Stimulated activated naive B cell treated with anti-CD40 and anti-IgM and Interleukin-4, amounts not matched to agents 10 μg/mL and 1 μg/mL and 100 μg/mL, for 72 hours (primary cell): ENCODE data around the gene SHKBP1.
"Not testable (repeated sequence)": the region's sequence is repeated elsewhere in the genome, so short reads cannot be mapped to it uniquely, and the experiment has no call there.

Experiments used
- ATAC-seq, 2 donors: fragments of 150-1000 bp; cut with Tn5 transposase; replicated peaks; 2 replicates each; pipeline ENCODE4 v1.10.0; 2021; ENCODE audit warnings: moderate library complexity in 1 of 2
- DNase-seq: peaks from one replicate; pipeline ENCODE4 v3.0.0; 2021
- H3K27ac Mint-ChIP-seq: one replicate; pipeline ENCODE4 v1.8.0; 2022; ENCODE audit warnings: mild to moderate bottlenecking, mixed read lengths
- H3K27me3 Mint-ChIP-seq, 2 donors: one replicate each; pipeline ENCODE4 v1.8.0; 2022; ENCODE audit warnings: mixed read lengths in 2 of 2
- H3K36me3 Mint-ChIP-seq, 2 donors: one replicate each; pipeline ENCODE4 v1.8.0; 2022; ENCODE audit warnings: mixed read lengths in 2 of 2, mild to moderate bottlenecking in 1 of 2
- H3K4me1 Mint-ChIP-seq, 2 donors: one replicate each; pipeline ENCODE4 v1.8.0; 2022; ENCODE audit warnings: mixed read lengths in 2 of 2, mild to moderate bottlenecking in 1 of 2
- H3K4me3 Mint-ChIP-seq, 2 donors: one replicate each; pipeline ENCODE4 v1.8.0; 2022; ENCODE audit warnings: mild to moderate bottlenecking in 2 of 2, mixed read lengths in 2 of 2, moderate library complexity in 1 of 2
- H3K9me3 Mint-ChIP-seq, 2 donors: one replicate each; pipeline ENCODE4 v1.8.0; 2022; ENCODE audit warnings: mixed read lengths in 2 of 2, mild to moderate bottlenecking in 1 of 2

SHKBP1 gene

GRCh38 chr19:40547836-40548235 is 28.8 kb upstream of the SHKBP1 start:
- Mint-ChIP-seq H3K27ac (no peak overlapping the region), H3K27me3 (peaks cover 45 to 51% of the 10 kb centered on the region in 2 donors), H3K4me3 (no peak overlapping the region), H3K9me3 (no peaks in the 10 kb centered on the region), H3K4me1 (peaks cover 7 to 12% of the 10 kb centered on the region in 2 donors), H3K36me3 (no peaks in the 10 kb centered on the region)
- DNase-seq (no peak), ATAC-seq (no peak)

GRCh38 chr19:40549007-40549708 is 27.5 kb upstream of the SHKBP1 start:
- peak; percentile 86 to 90 for ATAC-seq
- DNase-seq: peak; percentile 52
- Mint-ChIP-seq H3K27ac (peak overlapping the region; percentile 68), H3K27me3 (peaks cover 56 to 65% of the 10 kb centered on the region in 2 donors), H3K9me3 (no peaks in the 10 kb centered on the region), H3K36me3 (no peaks in the 10 kb centered on the region), H3K4me3 (peak overlapping the region; percentile 33 to 69), H3K4me1 (peaks cover 7 to 12% of the 10 kb centered on the region in 2 donors)

- H3K9me3 Mint-ChIP-seq: no peaks in the 10 kb centered on the region
- DNase-seq (no peak), ATAC-seq (no peak)
- H3K27me3 Mint-ChIP-seq: peaks cover 72 to 82% of the 10 kb centered on the region in 2 donors
- H3K36me3 Mint-ChIP-seq: no peaks in the 10 kb centered on the region
- peaks cover 7 to 12% of the 10 kb centered on the region in 2 donors for H3K4me1 Mint-ChIP-seq
- H3K27ac Mint-ChIP-seq: no peak overlapping the region
- H3K4me3 Mint-ChIP-seq: no peak overlapping the region
Measured at GRCh38 chr19:40550951-40551350, 25.7 kb upstream of the SHKBP1 start.

- ATAC-seq (no peak), DNase-seq (no peak)
- Mint-ChIP-seq H3K27ac (no peak overlapping the region), H3K36me3 (no peaks in the 10 kb centered on the region), H3K9me3 (no peaks in the 10 kb centered on the region), H3K4me3 (no peak overlapping the region), H3K4me1 (peaks cover 7 to 12% of the 10 kb centered on the region in 2 donors), H3K27me3 (peaks cover 69 to 88% of the 10 kb centered on the region in 2 donors)
Measured at GRCh38 chr19:40552848-40553247, 23.8 kb upstream of the SHKBP1 start.

GRCh38 chr19:40553885-40554857 is 22.5 kb upstream of the SHKBP1 start:
- H3K36me3 Mint-ChIP-seq: no peaks in the 10 kb centered on the region
- no peaks in the 10 kb centered on the region for H3K9me3 Mint-ChIP-seq
- no peak overlapping the region for H3K27ac Mint-ChIP-seq
- ATAC-seq (no peak), DNase-seq (no peak)
- peaks cover 2 to 6% of the 10 kb centered on the region in 2 donors for H3K4me1 Mint-ChIP-seq
- no peak overlapping the region for H3K4me3 Mint-ChIP-seq
- H3K27me3 Mint-ChIP-seq: peaks cover 67 to 77% of the 10 kb centered on the region in 2 donors

- H3K27ac Mint-ChIP-seq: no peak overlapping the region
- H3K4me1 Mint-ChIP-seq: no peaks in the 10 kb centered on the region
- peaks cover 68 to 79% of the 10 kb centered on the region in 2 donors for H3K27me3 Mint-ChIP-seq
- ATAC-seq (no peak), DNase-seq (no peak)
- no peaks in the 10 kb centered on the region for H3K9me3 Mint-ChIP-seq
- H3K36me3 Mint-ChIP-seq: no peaks in the 10 kb centered on the region
- H3K4me3 Mint-ChIP-seq: no peak overlapping the region
Measured at GRCh38 chr19:40555978-40556689, 20.5 kb upstream of the SHKBP1 start.

GRCh38 chr19:40556953-40557530 is 19.6 kb upstream of the SHKBP1 start:
- Mint-ChIP-seq H3K27me3 (peaks cover 68 to 76% of the 10 kb centered on the region in 2 donors), H3K4me3 (no peak overlapping the region)
- DNase-seq: no peak

GRCh38 chr19:40559394-40559793 is 17.3 kb upstream of the SHKBP1 start:
- H3K36me3 Mint-ChIP-seq: no peaks in the 10 kb centered on the region
- H3K4me3 Mint-ChIP-seq: no peak overlapping the region
- DNase-seq (no peak), ATAC-seq (no peak)
- no peaks in the 10 kb centered on the region for H3K9me3 Mint-ChIP-seq
- peaks cover 53 to 65% of the 10 kb centered on the region in 2 donors for H3K27me3 Mint-ChIP-seq
- H3K4me1 Mint-ChIP-seq: no peaks in the 10 kb centered on the region
- H3K27ac Mint-ChIP-seq: no peak overlapping the region

More at GRCh38 chr19:40556953-40557530, 19.6 kb upstream of the SHKBP1 start:
- Mint-ChIP-seq H3K9me3 (no peaks in the 10 kb centered on the region), H3K4me1 (no peaks in the 10 kb centered on the region), H3K36me3 (no peaks in the 10 kb centered on the region), H3K27ac (no peak overlapping the region)
- ATAC-seq: no peak

- no peaks in the 10 kb centered on the region for H3K36me3 Mint-ChIP-seq
- H3K4me1 Mint-ChIP-seq: no peaks in the 10 kb centered on the region
- peaks cover 51 to 65% of the 10 kb centered on the region in 2 donors for H3K27me3 Mint-ChIP-seq
- ATAC-seq: no peak
- H3K27ac Mint-ChIP-seq: no peak overlapping the region
- H3K9me3 Mint-ChIP-seq: no peaks in the 10 kb centered on the region
- no peak overlapping the region for H3K4me3 Mint-ChIP-seq
- no peak for DNase-seq
Measured at GRCh38 chr19:40560092-40560507, 16.6 kb upstream of the SHKBP1 start.

- no peaks in the 10 kb centered on the region for H3K9me3 Mint-ChIP-seq
- peaks cover 51 to 69% of the 10 kb centered on the region in 2 donors for H3K27me3 Mint-ChIP-seq
- DNase-seq: no peak
- peaks cover 0 to 3% of the 10 kb centered on the region in 2 donors for H3K4me1 Mint-ChIP-seq
- no peaks in the 10 kb centered on the region for H3K36me3 Mint-ChIP-seq
- H3K27ac Mint-ChIP-seq: no peak overlapping the region
- ATAC-seq: no peak
- H3K4me3 Mint-ChIP-seq: no peak overlapping the region
Measured at GRCh38 chr19:40561947-40562346, 14.7 kb upstream of the SHKBP1 start.

GRCh38 chr19:40564535-40564934 is 12.1 kb upstream of the SHKBP1 start:
- Mint-ChIP-seq H3K4me1 (peaks cover 7 to 11% of the 10 kb centered on the region in 2 donors), H3K27me3 (peaks cover 40 to 76% of the 10 kb centered on the region in 2 donors)
- DNase-seq, H3K4me3 Mint-ChIP-seq, H3K36me3 Mint-ChIP-seq, H3K9me3 Mint-ChIP-seq, ATAC-seq, H3K27ac Mint-ChIP-seq: not testable (repeated sequence)

- ATAC-seq: no peak
- H3K4me3 Mint-ChIP-seq: no peak overlapping the region
- H3K9me3 Mint-ChIP-seq: no peaks in the 10 kb centered on the region
- no peak overlapping the region for H3K27ac Mint-ChIP-seq
- H3K4me1 Mint-ChIP-seq: peaks cover 11 to 19% of the 10 kb centered on the region in 2 donors
- DNase-seq: no peak
- H3K36me3 Mint-ChIP-seq: no peaks in the 10 kb centered on the region
- H3K27me3 Mint-ChIP-seq: peaks cover 34 to 74% of the 10 kb centered on the region in 2 donors
Measured at GRCh38 chr19:40565355-40565754, 11.3 kb upstream of the SHKBP1 start.

- peaks cover 3 to 4% of the 10 kb centered on the region in 2 donors for H3K9me3 Mint-ChIP-seq
- ATAC-seq (no peak), DNase-seq (no peak)
- no peaks in the 10 kb centered on the region for H3K36me3 Mint-ChIP-seq
- peaks cover 16 to 24% of the 10 kb centered on the region in 2 donors for H3K4me1 Mint-ChIP-seq
- no peak overlapping the region for H3K4me3 Mint-ChIP-seq
- no peak overlapping the region for H3K27ac Mint-ChIP-seq
- peaks cover 30 to 67% of the 10 kb centered on the region in 2 donors for H3K27me3 Mint-ChIP-seq
Measured at GRCh38 chr19:40565910-40566495, 10.7 kb upstream of the SHKBP1 start.
